GM23338 (cell line): ENCODE results near the gene ZNF254.

Source experiments
- CREB1 ChIP-seq: fragments of 250-450 bp; sonication (Bioruptor Pico); IDR thresholded peaks from 2 replicates; pipeline ENCODE4 v1.5.0; 2020; ENCODE audit warnings: low read depth, mild to moderate bottlenecking, moderate library complexity
- EZH2 ChIP-seq: fragments of 200-600 bp; sonication (generic); IDR thresholded peaks from one replicate; pipeline ENCODE4 v1.8.0; 2017; ENCODE audit warnings: antibody characterized with exemption, mild to moderate bottlenecking, low read depth; ENCODE audit not compliant: unreplicated experiment
- JUNB ChIP-seq: IDR thresholded peaks from one replicate; pipeline ENCODE4 v1.6.1; 2016; ENCODE audit warnings: antibody characterized with exemption; ENCODE audit not compliant: unreplicated experiment
- NANOG ChIP-seq: IDR thresholded peaks from 2 replicates; pipeline ENCODE4 v1.6.1; 2016; ENCODE audit warnings: antibody characterized with exemption, borderline replicate concordance
- POLR2AphosphoS5 ChIP-seq: IDR thresholded peaks from 2 replicates; pipeline ENCODE4 v1.6.1; 2016; ENCODE audit warnings: antibody characterized with exemption, low read depth
- REST ChIP-seq: IDR thresholded peaks from one replicate; pipeline ENCODE4 v1.6.1; 2018; ENCODE audit warnings: antibody characterized with exemption; ENCODE audit not compliant: unreplicated experiment
- ZNF114 ChIP-seq: fragments of 250-450 bp; sonication (Bioruptor Pico); IDR thresholded peaks from 2 replicates; pipeline ENCODE4 v1.5.0; 2020; ENCODE audit warnings: mild to moderate bottlenecking, moderate library complexity
- TF ChIP-seq, protein P1 (sequence below), 2 experiments: fragments of 200-600 bp in 1 of 2; sonication (generic) in 1 of 2; conservative IDR thresholded peaks; 2 replicates each; pipeline versions ENCODE4 v1.5.1 to v1.6.1; 2016 to 2017; ENCODE audit warnings: antibody characterized with exemption in 2 of 2, low read depth in 2 of 2, mild to moderate bottlenecking in 2 of 2, moderate library complexity in 1 of 2

DNA sequence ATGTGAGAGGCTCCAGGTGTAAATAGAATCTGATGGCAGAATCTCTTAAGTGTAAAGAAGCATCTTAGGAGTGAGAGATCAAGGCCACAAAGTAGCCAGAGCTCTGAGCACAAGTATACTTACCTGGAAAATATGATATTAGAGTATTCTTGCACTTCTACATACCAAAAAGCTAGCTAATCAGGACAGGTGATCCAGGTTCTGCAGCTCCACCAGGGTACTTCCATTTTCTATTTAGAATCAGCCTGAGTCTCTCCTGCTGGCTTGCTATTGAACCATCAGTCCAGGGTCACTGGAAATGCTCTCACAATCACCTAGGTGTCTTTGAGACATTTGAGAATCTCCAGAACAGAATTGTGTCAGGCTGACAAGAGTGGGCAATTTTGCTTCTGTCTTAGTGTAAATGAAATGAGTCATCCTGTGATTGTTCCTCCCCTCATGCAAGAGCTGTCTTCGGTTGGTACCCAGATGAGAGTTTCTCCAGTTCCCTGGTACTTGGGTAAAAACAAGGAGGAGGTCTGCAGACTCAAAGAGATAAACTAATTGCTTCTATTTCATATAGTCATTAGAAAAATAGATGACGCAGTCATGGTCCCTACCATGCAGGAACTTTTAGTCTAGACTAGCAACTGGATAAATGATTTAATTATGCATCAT lies 14.6 kb downstream of the ZNF254 start:
- TF ChIP-seq, protein P1, sequence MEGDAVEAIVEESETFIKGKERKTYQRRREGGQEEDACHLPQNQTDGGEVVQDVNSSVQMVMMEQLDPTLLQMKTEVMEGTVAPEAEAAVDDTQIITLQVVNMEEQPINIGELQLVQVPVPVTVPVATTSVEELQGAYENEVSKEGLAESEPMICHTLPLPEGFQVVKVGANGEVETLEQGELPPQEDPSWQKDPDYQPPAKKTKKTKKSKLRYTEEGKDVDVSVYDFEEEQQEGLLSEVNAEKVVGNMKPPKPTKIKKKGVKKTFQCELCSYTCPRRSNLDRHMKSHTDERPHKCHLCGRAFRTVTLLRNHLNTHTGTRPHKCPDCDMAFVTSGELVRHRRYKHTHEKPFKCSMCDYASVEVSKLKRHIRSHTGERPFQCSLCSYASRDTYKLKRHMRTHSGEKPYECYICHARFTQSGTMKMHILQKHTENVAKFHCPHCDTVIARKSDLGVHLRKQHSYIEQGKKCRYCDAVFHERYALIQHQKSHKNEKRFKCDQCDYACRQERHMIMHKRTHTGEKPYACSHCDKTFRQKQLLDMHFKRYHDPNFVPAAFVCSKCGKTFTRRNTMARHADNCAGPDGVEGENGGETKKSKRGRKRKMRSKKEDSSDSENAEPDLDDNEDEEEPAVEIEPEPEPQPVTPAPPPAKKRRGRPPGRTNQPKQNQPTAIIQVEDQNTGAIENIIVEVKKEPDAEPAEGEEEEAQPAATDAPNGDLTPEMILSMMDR (conservative IDR thresholded peaks at IDR 0.05; ENCODE audit: low read depth in 2 of 2), result no peak
- no peak for TF ChIP-seq POLR2AphosphoS5
- TF ChIP-seq JUNB, result no peak
- TF ChIP-seq NANOG, result no peak
- TF ChIP-seq EZH2, result no peak
- TF ChIP-seq ZNF114 (CRISPR knock-in tag), result no peak
- no peak for TF ChIP-seq CREB1 (CRISPR knock-in tag)
- no peak for TF ChIP-seq REST
